K562 (cell line): ENCODE results near the gene MYL11. TPM values are rescaled to one million over a fixed set of nuclear protein-coding genes. Genes with fewer than 3 reads are reported as not detected.
"Not testable (repeated sequence)": the region's sequence is repeated elsewhere in the genome, so short reads cannot be mapped to it uniquely, and the experiment has no call there.

Experiments
- ATAC-seq: fragments of 200-7000 bp; cut with Tn5 transposase; 3 replicates; pipeline ENCODE4 v1.9.1; 2020; ENCODE audit warnings: moderate library complexity
- BruUV-seq: library from RNA; stranded (reverse); fragments of 400-500 nt; replicated peaks from 2 replicates; lab custom pipeline; 2021; lab: Mats Ljungman, UMichigan
- CTCF ChIA-PET: fragments of 300-600 bp; formaldehyde crosslinking; extraction: SDS; loops from one replicate; lab custom pipeline; 2021; ENCODE audit warnings: low intra/inter-chr PET ratio; lab: Yijun Ruan, JAX
- POLR2A ChIA-PET: fragments of 300-600, 350-650 bp; sonication (Branson Sonifier 250); formaldehyde crosslinking; extraction: SDS; loops from one replicate; lab custom pipeline; 2021; ENCODE audit warnings: antibody characterized with exemption, inconsistent platforms; lab: Yijun Ruan, JAX
- DNase-seq, 4 experiments: peaks; one replicate each; pipeline versions ENCODE4 v3.0.0 to v3.0.0-alpha.2; 2011 to 2018; ENCODE audit warnings: low spot score in 3 of 4, mixed read lengths in 3 of 4; ENCODE audit errors: extremely low read depth in 1 of 4
- FAIRE-seq: peaks from 2 replicates; lab custom pipeline; 2011; peaks lifted over from hg19 to GRCh38; lab: Jason Lieb, UNC
- H2AFZ ChIP-seq: 2 replicates; pipeline ENCODE4 v1.6.0; 2011; ENCODE audit warnings: low read depth, low read length, control low read depth, inconsistent platforms
- H3K27ac ChIP-seq: fragments of 200-600 bp; 3 replicates; pipeline ENCODE4 v1.8.0; 2011; ENCODE audit warnings: low read depth, mild to moderate bottlenecking, control low read depth, inconsistent platforms, low read length, moderate library complexity, mixed read lengths; ENCODE audit errors: extremely low read depth
- H3K27me3 ChIP-seq, 2 experiments: fragments of 300-600 bp in 1 of 2; 2 replicates in 1 of 2; 3 replicates in 1 of 2; pipeline versions ENCODE4 v1.6.0 to v1.8.0; 2011; ENCODE audit warnings: inconsistent platforms in 2 of 2, low read length in 2 of 2, mild to moderate bottlenecking in 1 of 2, mixed read lengths in 1 of 2, moderate library complexity in 1 of 2; ENCODE audit not compliant: control insufficient read depth in 2 of 2, insufficient read depth in 2 of 2
- H3K36me3 ChIP-seq: fragments of 300-600 bp; 3 replicates; pipeline ENCODE4 v1.8.0; 2011; ENCODE audit warnings: mild to moderate bottlenecking, low read length, inconsistent platforms; ENCODE audit not compliant: control insufficient read depth, insufficient read depth
- H3K4me1 ChIP-seq, 2 experiments: fragments of 200-600 bp in 1 of 2; replicated peaks in 1 of 2; 2 replicates in 1 of 2; 3 replicates in 1 of 2; pipeline versions ENCODE4 v1.5.1 to v1.8.0; 2011; ENCODE audit warnings: inconsistent platforms in 2 of 2, low read length in 2 of 2, mild to moderate bottlenecking in 1 of 2, mixed read lengths in 1 of 2, moderate library complexity in 1 of 2; ENCODE audit not compliant: control insufficient read depth in 2 of 2, insufficient read depth in 2 of 2
- H3K4me2 ChIP-seq: 2 replicates; pipeline ENCODE4 v1.6.1; 2011; ENCODE audit warnings: low read length, control low read depth, inconsistent platforms, mixed read lengths; ENCODE audit not compliant: insufficient read depth
- H3K4me3 ChIP-seq: fragments of 200-600 bp; sonication (generic), shearing (Covaris generic); 2 replicates; pipeline ENCODE4 v1.5.1; 2016; ENCODE audit warnings: control low read depth, inconsistent platforms
- H3K79me2 ChIP-seq: fragments of 200-600 bp; 3 replicates; pipeline ENCODE4 v1.8.0; 2011; ENCODE audit warnings: low read length, inconsistent platforms; ENCODE audit not compliant: control insufficient read depth, insufficient read depth
- H3K9ac ChIP-seq, 2 experiments: 2 replicates each; pipeline versions ENCODE4 v1.6.0 to v1.6.1; 2011; ENCODE audit warnings: low read depth in 2 of 2, low read length in 2 of 2, control low read depth in 1 of 2, inconsistent platforms in 1 of 2, mild to moderate bottlenecking in 1 of 2, mixed read lengths in 1 of 2; ENCODE audit not compliant: insufficient read depth in 1 of 2
- H3K9me1 ChIP-seq: one replicate; pipeline ENCODE4 v1.6.0; 2011; ENCODE audit warnings: inconsistent platforms, mild to moderate bottlenecking, low read length, moderate library complexity; ENCODE audit not compliant: control insufficient read depth, insufficient read depth
- H3K9me3 ChIP-seq: replicated peaks from 2 replicates; pipeline ENCODE4 v1.5.1; 2011; ENCODE audit warnings: low read depth, low read length, inconsistent platforms; ENCODE audit not compliant: control insufficient read depth, insufficient read depth
- H4K20me1 ChIP-seq: replicated peaks from 2 replicates; pipeline ENCODE4 v1.6.1; 2011; ENCODE audit warnings: low read length, inconsistent platforms, mixed read lengths; ENCODE audit not compliant: control insufficient read depth, insufficient read depth
- BRD4 ChIP-seq: fragments of 200-600 bp; sonication (generic); IDR thresholded peaks from 2 replicates; pipeline ENCODE4 v1.6.1; 2017; ENCODE audit warnings: inconsistent platforms
- CEBPB ChIP-seq: fragments of 450-650 bp; IDR thresholded peaks from 2 replicates; pipeline ENCODE4 v1.6.1; 2016; ENCODE audit warnings: missing genetic modification characterization, missing compliant biosample characterization
- ELF1 ChIP-seq: fragments of 200-800 bp; sonication (Bioruptor generic); IDR thresholded peaks from 2 replicates; pipeline ENCODE4 v1.6.1; 2016; ENCODE audit warnings: missing genetic modification characterization, missing compliant biosample characterization
- EP300 ChIP-seq: IDR thresholded peaks from 2 replicates; pipeline ENCODE4 v1.6.1; 2012; ENCODE audit warnings: low read length, improper control_type of control experiment
- HCFC1 ChIP-seq: IDR thresholded peaks from 2 replicates; pipeline ENCODE4 v1.6.1; 2012; ENCODE audit warnings: low read depth, low read length, improper control_type of control experiment
- JUNB ChIP-seq: fragments of 450-650 bp; formaldehyde crosslinking; conservative IDR thresholded peaks from 2 replicates; pipeline ENCODE4 v1.4.0; 2020; ENCODE audit warnings: mild to moderate bottlenecking
- KLF1 ChIP-seq: fragments of 450-650 bp; IDR thresholded peaks from 2 replicates; pipeline ENCODE4 v1.6.1; 2016; ENCODE audit warnings: missing genetic modification characterization, missing compliant biosample characterization
- NFIX ChIP-seq: fragments of 250-450 bp; sonication (Bioruptor Pico); IDR thresholded peaks from 2 replicates; pipeline ENCODE4 v1.4.0; 2020; ENCODE audit warnings: low read depth, mild to moderate bottlenecking, moderate library complexity
- NFXL1 ChIP-seq: fragments of 450-650 bp; formaldehyde crosslinking; IDR thresholded peaks from 2 replicates; pipeline ENCODE4 v1.4.0; 2021; ENCODE audit warnings: mild to moderate bottlenecking
- NFYB ChIP-seq: IDR thresholded peaks from 2 replicates; pipeline ENCODE4 v1.6.1; 2011; ENCODE audit warnings: mild to moderate bottlenecking, moderate library complexity; ENCODE audit not compliant: insufficient read length; ENCODE audit errors: extremely low read depth
- POLR2A ChIP-seq: fragments of 450-650 bp; conservative IDR thresholded peaks from 2 replicates; pipeline ENCODE4 v1.6.1; 2016
- SRSF3 ChIP-seq: fragments of 200-400 bp; formaldehyde crosslinking; IDR thresholded peaks from 2 replicates; pipeline ENCODE4 v1.6.1; 2016; ENCODE audit warnings: mild to moderate bottlenecking, low read length, moderate library complexity; ENCODE audit not compliant: insufficient read depth
- SRSF9 ChIP-seq: fragments of 200-400 bp; formaldehyde crosslinking; IDR thresholded peaks from 2 replicates; pipeline ENCODE4 v1.6.1; 2017; ENCODE audit warnings: low read depth, low read length, borderline replicate concordance
- TAF7 ChIP-seq: fragments of 450-650 bp; IDR thresholded peaks from 2 replicates; pipeline ENCODE4 v1.6.1; 2016; ENCODE audit warnings: missing genetic modification characterization, missing compliant biosample characterization
- TCFL5 ChIP-seq: fragments of 250-450 bp; sonication (Bioruptor Pico); conservative IDR thresholded peaks from 2 replicates; pipeline ENCODE4 v1.6.1; 2021; ENCODE audit warnings: mild to moderate bottlenecking, moderate library complexity, matching md5 sums
- U2AF1 ChIP-seq: fragments of 200-400 bp; formaldehyde crosslinking; optimal IDR thresholded peaks from 2 replicates; pipeline ENCODE3; 2017; ENCODE audit warnings: mild to moderate bottlenecking, low read depth, low read length, moderate library complexity
- ZBTB17 ChIP-seq: fragments of 450-650 bp; formaldehyde crosslinking; IDR thresholded peaks from 2 replicates; pipeline ENCODE4 v1.4.0; 2020; ENCODE audit warnings: mild to moderate bottlenecking
- WGBS: fragments of 100-300 bp; shearing (Covaris generic); methylation state at CpG from one replicate; pipeline ENCODE4 v1.1.6; 2016; ENCODE audit warnings: low coverage, mixed read lengths; ENCODE audit not compliant: insufficient coverage; ENCODE audit errors: missing lambda C conversion rate; 5-methylcytosine and 5-hydroxymethylcytosine counted together
- in situ Hi-C: fragments of 300-500 bp; cut with MboI; formaldehyde crosslinking; loops from 4 replicates; pipeline ENCODE4 v1.15.0; 2018; ENCODE audit warnings: inconsistent platforms, mixed read lengths
- intact Hi-C: fragments of 100-400 bp; cut with micrococcal nuclease; formaldehyde crosslinking; loops from 2 replicates; pipeline ENCODE4 v1.14.2; 2022
- polyA plus RNA-seq, 8 experiments: library from polyadenylated mRNA; depleted of rRNA in 4 of 8; stranded (reverse) in 5 of 8; unstranded in 3 of 8; fragments of >200 nt; fragmentation: Nextera tagmentation in 2 of 8; fragmentation: Illumina TruSeq in 1 of 8; extraction: Ambion mirVana in 2 of 8; extraction: Trizol in 1 of 8; gene quantifications; 2 replicates each; pipeline versions ENCODE4 v1.2.1 to v1.2.3, GENCODE V29; 2011 to 2014; ENCODE audit warnings: inconsistent platforms in 1 of 8, missing spikeins in 1 of 8
- total RNA-seq, 7 experiments: library from RNA; depleted of rRNA in 6 of 7; stranded (reverse); fragments of >200 nt in 6 of 7; fragmentation: Illumina TruSeq in 2 of 7; extraction: Trizol in 2 of 7; gene quantifications; 2 replicates each; pipeline versions ENCODE4 v1.2.1 to v1.2.3, GENCODE V29; 2011 to 2021; ENCODE audit warnings: low replicate concordance in 1 of 7
- TF ChIP-seq, protein P1 (sequence below): fragments of 250-450 bp; sonication (Bioruptor Pico); IDR thresholded peaks from 2 replicates; pipeline ENCODE4 v1.5.0; 2022; ENCODE audit warnings: mild to moderate bottlenecking

The MYL11 gene
- total and polyA plus RNA-seq, 9 of the 15 experiments (the other 6 are each of a cell fraction or from before 2014, with no cell fraction given) = 0.31 to 1.5 (median 0.73) TPM; not detected in 4

DNA sequence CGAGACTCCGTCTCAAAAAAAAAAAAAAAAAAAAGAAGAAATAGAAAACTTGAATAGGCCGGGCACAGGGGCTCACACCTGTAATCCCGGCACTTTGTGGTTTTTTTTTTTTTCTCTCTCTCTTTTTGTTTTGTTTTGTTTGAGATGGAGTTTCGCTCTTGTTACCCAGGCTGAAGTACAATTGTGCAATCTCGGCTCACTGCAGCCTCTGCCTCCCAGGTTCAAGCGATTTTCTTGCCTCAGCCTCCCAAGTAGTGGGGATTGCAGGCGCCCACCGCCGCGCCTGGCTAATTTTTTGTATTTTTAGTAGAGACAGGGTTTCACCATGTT is 31.1 kb upstream of the MYL11 start:
- 22% methylated on average over 6 of the region's 11 CpGs for WGBS
- H4K20me1 ChIP-seq, H3K4me3 ChIP-seq, intact Hi-C loops, H3K27ac ChIP-seq, in situ Hi-C loops, H2AFZ ChIP-seq, H3K9me1 ChIP-seq, H3K9me3 ChIP-seq, CTCF ChIA-PET, H3K4me2 ChIP-seq, H3K9ac ChIP-seq, DNase-seq, FAIRE-seq, H3K27me3 ChIP-seq, BruUV-seq, POLR2A ChIA-PET, ATAC-seq, H3K79me2 ChIP-seq, H3K36me3 ChIP-seq: not testable (repeated sequence)
- H3K4me1 ChIP-seq = peaks cover 0 to 19% of the 10 kb centered on the region in 2 experiments; a peak in 2 of 5 replicates
- 0 out of 2 replicates have a peak, but pooled peaks have one; percentile 25 for TF ChIP-seq CEBPB (tag)

DNA sequence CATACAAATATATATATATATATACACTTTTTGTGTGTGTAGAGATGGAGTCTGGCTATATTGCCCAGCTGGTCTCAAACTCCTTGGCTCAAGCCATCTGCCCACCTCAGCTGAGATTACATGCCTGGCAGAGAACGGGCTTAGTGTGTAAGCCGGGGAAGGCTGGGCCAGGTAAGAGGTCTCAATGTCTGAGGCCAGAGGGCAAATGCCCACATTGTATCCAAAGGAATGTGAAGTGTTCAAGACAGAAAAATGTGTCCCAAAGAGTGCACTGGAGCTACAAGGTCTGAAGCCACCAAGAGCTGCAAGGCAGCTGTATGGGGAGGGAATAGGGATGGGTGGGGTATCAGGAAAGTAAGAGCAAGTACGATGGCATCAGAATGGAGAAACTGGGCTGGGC is 28.3 kb upstream of the MYL11 start:
- peaks cover 0 to 10% of the 10 kb centered on the region in 2 experiments; a peak in 1 of 5 replicates for H3K4me1 ChIP-seq

More for the DNA sequence above, 28.3 kb upstream of the MYL11 start:
- DNase-seq (no peak), FAIRE-seq (no peak), ATAC-seq (no peak)
- peaks cover 12% of the 10 kb centered on the region; the same call in 2 of the 3 replicates for H3K36me3 ChIP-seq
- no peaks in the 10 kb centered on the region for H3K79me2 ChIP-seq
- BruUV-seq = no TSS peak
- POLR2A ChIA-PET = interaction anchor here (0.5 to 0.6 kb wide), 2 partner anchors 12 to 285 kb away, joined by 3 read pairs; no protein-coding TSS in a partner anchor
- H3K9me3 ChIP-seq = no peaks in the 10 kb centered on the region
- no peak overlapping the region for H2AFZ ChIP-seq
- H3K27me3 ChIP-seq = no peaks in the 10 kb centered on the region
- H3K4me2 ChIP-seq = no peak overlapping the region
- in situ Hi-C loops (no loop called here), intact Hi-C loops (no loop called here)
- H4K20me1 ChIP-seq = no peaks in the 10 kb centered on the region
- H3K27ac ChIP-seq = no peak overlapping the region
- H3K4me3 ChIP-seq = no peak overlapping the region
- 21% methylated on average over 3 of the region's 3 CpGs for WGBS
- TF ChIP-seq NFYB = no peak
- TF ChIP-seq ZBTB17 (CRISPR knock-in tag) = no peak
- TF ChIP-seq JUNB (CRISPR knock-in tag) = no peak
- TF ChIP-seq, protein P1, sequence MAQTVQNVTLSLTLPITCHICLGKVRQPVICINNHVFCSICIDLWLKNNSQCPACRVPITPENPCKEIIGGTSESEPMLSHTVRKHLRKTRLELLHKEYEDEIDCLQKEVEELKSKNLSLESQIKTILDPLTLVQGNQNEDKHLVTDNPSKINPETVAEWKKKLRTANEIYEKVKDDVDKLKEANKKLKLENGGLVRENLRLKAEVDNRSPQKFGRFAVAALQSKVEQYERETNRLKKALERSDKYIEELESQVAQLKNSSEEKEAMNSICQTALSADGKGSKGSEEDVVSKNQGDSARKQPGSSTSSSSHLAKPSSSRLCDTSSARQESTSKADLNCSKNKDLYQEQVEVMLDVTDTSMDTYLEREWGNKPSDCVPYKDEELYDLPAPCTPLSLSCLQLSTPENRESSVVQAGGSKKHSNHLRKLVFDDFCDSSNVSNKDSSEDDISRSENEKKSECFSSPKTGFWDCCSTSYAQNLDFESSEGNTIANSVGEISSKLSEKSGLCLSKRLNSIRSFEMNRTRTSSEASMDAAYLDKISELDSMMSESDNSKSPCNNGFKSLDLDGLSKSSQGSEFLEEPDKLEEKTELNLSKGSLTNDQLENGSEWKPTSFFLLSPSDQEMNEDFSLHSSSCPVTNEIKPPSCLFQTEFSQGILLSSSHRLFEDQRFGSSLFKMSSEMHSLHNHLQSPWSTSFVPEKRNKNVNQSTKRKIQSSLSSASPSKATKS = no peak
- TF ChIP-seq U2AF1 = no peak
- no peak for TF ChIP-seq TCFL5
- TF ChIP-seq NFIX (CRISPR knock-in tag) = no peak
- no peak for TF ChIP-seq SRSF3
- no peak for TF ChIP-seq NFXL1 (CRISPR knock-in tag)
- no peak for TF ChIP-seq TAF7 (tag)
- TF ChIP-seq KLF1 (tag) = no peak
- no peak for TF ChIP-seq SRSF9
- TF ChIP-seq BRD4 = no peak
- no peak for TF ChIP-seq POLR2A
- TF ChIP-seq EP300 = no peak
- no peak for TF ChIP-seq HCFC1
- no peak for TF ChIP-seq ELF1 (tag)
- H3K9me1 ChIP-seq = no peaks in the 10 kb centered on the region
- no peak overlapping the region for H3K9ac ChIP-seq
- CTCF ChIA-PET = no interaction called here
